Measurements from ENCODE around the gene SEPTIN8. TPM values are rescaled to one million over a fixed set of nuclear protein-coding genes. Genes with fewer than 3 reads are reported as not detected.

The SEPTIN8 gene
- total and polyA plus RNA-seq, 2 of the 8 experiments (the other 6 are each of a cell fraction or from before 2014, with no cell fraction given) = 21.2 to 33.0 TPM

DNA sequence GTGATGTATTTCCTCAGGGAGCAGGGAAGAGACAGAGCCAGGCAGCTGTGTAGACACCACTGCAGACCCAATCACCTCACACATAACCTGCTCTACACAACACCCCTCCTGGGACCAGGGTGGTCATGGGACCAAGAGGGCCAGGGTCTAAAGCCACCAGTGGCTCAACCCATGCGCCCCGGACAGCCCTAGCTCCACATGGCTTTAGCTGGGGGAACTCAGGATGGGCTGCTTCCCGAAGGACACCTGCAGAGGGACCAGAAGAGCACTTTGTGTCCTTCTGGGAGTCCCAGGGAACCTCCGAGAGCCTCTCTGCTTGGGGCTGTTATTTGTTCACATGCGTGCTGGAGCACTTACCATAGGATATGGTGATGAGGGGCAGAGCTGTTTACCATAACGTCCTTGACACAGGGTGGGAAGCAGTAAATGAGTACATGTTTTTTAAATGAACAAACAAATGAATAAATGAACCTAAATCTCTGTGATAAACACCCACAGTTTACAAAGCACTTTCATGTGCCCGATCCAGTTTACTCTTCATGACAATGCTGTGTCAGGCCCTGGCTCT, 12.3 kb downstream of the SEPTIN8 start:
- peaks cover 0 to 3% (median 0%) of the 10 kb centered on the region in 4 experiments; a peak in 3 of 8 replicates for H3K36me3 ChIP-seq (ENCODE audit: control insufficient read depth in 2 of 4, insufficient read depth in 4 of 4, low read length in 3 of 4)

More for the DNA sequence above, 12.3 kb downstream of the SEPTIN8 start:
- no peaks in the 10 kb centered on the region for H3K27me3 ChIP-seq (replicated peaks in 1 of 4; ENCODE audit: control insufficient read depth in 3 of 4, extremely low read depth in 1 of 4, insufficient read depth in 3 of 4, low read length in 3 of 4)
- H3K18ac ChIP-seq (ENCODE audit: extremely low read depth, low read length) = no peak overlapping the region
- DNase-seq (ENCODE audit: low read depth in 1 of 2, low spot score in 2 of 2) (no peak), FAIRE-seq (no peak)
- no peaks in the 10 kb centered on the region for H3K9me3 ChIP-seq (ENCODE audit: insufficient read depth in 2 of 2, low read depth in 1 of 2, low read length in 1 of 2)
- H3K9ac ChIP-seq (replicated peaks in 1 of 4; ENCODE audit: extremely low read depth in 1 of 4, low read depth in 3 of 4, low read length in 3 of 4) = no peak overlapping the region
- no peak overlapping the region for H4K91ac ChIP-seq (replicated peaks; ENCODE audit: insufficient read length, low read length)
- no peak overlapping the region for H3K4me2 ChIP-seq (ENCODE audit: insufficient read depth in 1 of 2, low read depth in 2 of 2, low read length in 2 of 2)
- H3K79me2 ChIP-seq (ENCODE audit: control insufficient read depth in 1 of 2, insufficient read depth in 2 of 2, low read length in 2 of 2) = no peaks in the 10 kb centered on the region
- H3K79me1 ChIP-seq (ENCODE audit: low read depth, low read length) = peaks cover 4% of the 10 kb centered on the region
- H3K56ac ChIP-seq (replicated peaks; ENCODE audit: insufficient read length, low read depth, low read length) = no peak overlapping the region
- H2BK120ac ChIP-seq (replicated peaks; ENCODE audit: low read depth, low read length) = no peak overlapping the region
- no peak overlapping the region for H2BK20ac ChIP-seq (ENCODE audit: low read length)
- H4K5ac ChIP-seq (ENCODE audit: insufficient read length, low read depth, low read length) = no peak overlapping the region
- ChIA-PET CTCF (ENCODE audit: partially characterized antibody) (interaction anchor here (2.1 to 8.0 kb wide), 4 partner anchors 9 to 56 kb away, joined by 6 to 60 read pairs (median 14); partner anchors contain the start of genes CCNI2 and SEPTIN8), POLR2A (ENCODE audit: partially characterized antibody) (interaction anchor here (1.2 kb wide), 2 partner anchors 10 kb away, joined by 3 to 4 read pairs; no protein-coding TSS in a partner anchor)
- H3K4ac ChIP-seq (replicated peaks; ENCODE audit: insufficient read length, low read depth, low read length) = no peak overlapping the region
- 89% methylated on average over 7 of the region's 7 CpGs; no CpG with 5 or more reads in 1 of the 2 experiments for WGBS, 2 experiments (ENCODE audit: extremely low coverage in 1 of 2, insufficient coverage in 1 of 2, insufficient read length in 1 of 2, insufficient replicate concordance in 2 of 2, low coverage in 1 of 2, low lambda C conversion rate in 2 of 2, missing lambda C conversion rate in 1 of 2)
- H2BK12ac ChIP-seq (ENCODE audit: low read depth, low read length) = no peak overlapping the region
- H3K4me1 ChIP-seq (replicated peaks in 1 of 4; ENCODE audit: control insufficient read depth in 3 of 4, insufficient read depth in 4 of 4, low read length in 3 of 4) = no peaks in the 10 kb centered on the region
- H3K4me3 ChIP-seq (ENCODE audit: extremely low read depth in 1 of 4, insufficient read depth in 2 of 4, low read depth in 3 of 4, low read length in 4 of 4) = no peak overlapping the region
- H3K27ac ChIP-seq (ENCODE audit: low read depth, low read length) = no peak overlapping the region
- no peak overlapping the region for H2BK15ac ChIP-seq (ENCODE audit: low read length)
- H3K14ac ChIP-seq (ENCODE audit: insufficient read length) = no peak overlapping the region
- peaks cover 0 to 12% of the 10 kb centered on the region in 2 experiments for H4K20me1 ChIP-seq (replicated peaks in 1 of 2; ENCODE audit: control insufficient read depth in 1 of 2, insufficient read depth in 2 of 2, low read length in 2 of 2)
- no peak overlapping the region for H2BK5ac ChIP-seq (ENCODE audit: low read depth, low read length)
- no peak overlapping the region; the same call in 1 of the 2 replicates for H4K8ac ChIP-seq (ENCODE audit: extremely low read depth, insufficient read depth, low read length)
- H3K23ac ChIP-seq (ENCODE audit: insufficient read length) = no peak overlapping the region
- no peak overlapping the region for H2AK5ac ChIP-seq (ENCODE audit: low read depth, low read length)
- no peaks in the 10 kb centered on the region for H3K23me2 ChIP-seq (ENCODE audit: low read depth, low read length)
- H2AFZ ChIP-seq (ENCODE audit: low read length) = no peak overlapping the region
- TF ChIP-seq CREB1 (IDR thresholded peaks at IDR 0.05) (no peak), TBP (IDR thresholded peaks at IDR 0.05; ENCODE audit: low read depth, low read length) (no peak), TEAD4 (IDR thresholded peaks at IDR 0.05; ENCODE audit: low read depth, low read length) (no peak), JUN (IDR thresholded peaks at IDR 0.05; ENCODE audit: low read depth, low read length) (no peak), JUND (IDR thresholded peaks at IDR 0.05; ENCODE audit: low read length) (no peak), RBBP5 (IDR thresholded peaks at IDR 0.05; ENCODE audit: borderline replicate concordance, low read depth, low read length) (no peak), SIRT6 (IDR thresholded peaks at IDR 0.05; ENCODE audit: low read length) (no peak)

Measured in H1 (cell line).